Neural progenitor cell (in vitro differentiated cells): ENCODE data around the gene PBXIP1.

Experiments used
- CTCF ChIP-seq: fragments of 200-600 bp; sonication (generic); IDR thresholded peaks from 2 replicates; pipeline ENCODE4 v1.5.1; 2017; ENCODE audit warnings: antibody characterized with exemption, mild to moderate bottlenecking
- EZH2 ChIP-seq: fragments of 200-600 bp; sonication (generic); IDR thresholded peaks from 2 replicates; pipeline ENCODE4 v1.6.1; 2017; ENCODE audit warnings: antibody characterized with exemption, mild to moderate bottlenecking, moderate library complexity
- EZH2phosphoT487 ChIP-seq: fragments of 200-600 bp; sonication (generic); IDR thresholded peaks from 2 replicates; pipeline ENCODE4 v1.6.1; 2017; ENCODE audit warnings: antibody characterized with exemption

- TF ChIP-seq CTCF (no peak), EZH2 (no peak), EZH2phosphoT487 (no peak)
These were observed 19.9 kb downstream of the PBXIP1 start for GRCh38 chr1:154935749-154936554.
